Urinary bladder (tissue), 4 donors: ENCODE measurements around the gene GJA10. TPM values are rescaled to one million over a fixed set of nuclear protein-coding genes. Genes with fewer than 3 reads are reported as not detected.
"Not testable (repeated sequence)": the region's sequence is repeated elsewhere in the genome, so short reads cannot be mapped to it uniquely, and the experiment has no call there.

Experiments used
- DNase-seq: peaks from one replicate; pipeline ENCODE4 v3.0.0-alpha.2; 2015; ENCODE audit errors: extremely low spot score
- H3K27ac ChIP-seq: one replicate; pipeline ENCODE4 v1.5.1; 2013; ENCODE audit warnings: low read depth, mild to moderate bottlenecking, moderate library complexity
- H3K36me3 ChIP-seq: one replicate; pipeline ENCODE4 v1.6.1; 2013; ENCODE audit warnings: mild to moderate bottlenecking, moderate library complexity; ENCODE audit not compliant: insufficient read depth
- H3K4me1 ChIP-seq: one replicate; pipeline ENCODE4 v1.6.1; 2013; ENCODE audit warnings: mild to moderate bottlenecking, moderate library complexity; ENCODE audit not compliant: insufficient read depth
- H3K4me3 ChIP-seq: one replicate; pipeline ENCODE4 v1.5.1; 2013; ENCODE audit warnings: low read depth, low read length
- WGBS: extraction: QIAGEN DNeasy Blood & Tissue Kit; methylation state at CpG from one replicate; pipeline ENCODE4 v1.1.7; 2013; 5-methylcytosine and 5-hydroxymethylcytosine counted together
- polyA plus RNA-seq: library from polyadenylated mRNA; stranded (reverse); fragments of 200-250 nt; gene quantifications from one replicate; pipeline ENCODE4 v1.2.3, GENCODE V29; 2013
- total RNA-seq: library from RNA; depleted of rRNA; stranded (reverse); fragments of >200 nt; gene quantifications from one replicate; pipeline ENCODE4 v1.2.3, GENCODE V29; 2014
- donor health status: healthy with polysubstance abuse.
- donor health status: healthy.

The GJA10 gene
- total and polyA plus RNA-seq, 2 donors = not detected

DNA sequence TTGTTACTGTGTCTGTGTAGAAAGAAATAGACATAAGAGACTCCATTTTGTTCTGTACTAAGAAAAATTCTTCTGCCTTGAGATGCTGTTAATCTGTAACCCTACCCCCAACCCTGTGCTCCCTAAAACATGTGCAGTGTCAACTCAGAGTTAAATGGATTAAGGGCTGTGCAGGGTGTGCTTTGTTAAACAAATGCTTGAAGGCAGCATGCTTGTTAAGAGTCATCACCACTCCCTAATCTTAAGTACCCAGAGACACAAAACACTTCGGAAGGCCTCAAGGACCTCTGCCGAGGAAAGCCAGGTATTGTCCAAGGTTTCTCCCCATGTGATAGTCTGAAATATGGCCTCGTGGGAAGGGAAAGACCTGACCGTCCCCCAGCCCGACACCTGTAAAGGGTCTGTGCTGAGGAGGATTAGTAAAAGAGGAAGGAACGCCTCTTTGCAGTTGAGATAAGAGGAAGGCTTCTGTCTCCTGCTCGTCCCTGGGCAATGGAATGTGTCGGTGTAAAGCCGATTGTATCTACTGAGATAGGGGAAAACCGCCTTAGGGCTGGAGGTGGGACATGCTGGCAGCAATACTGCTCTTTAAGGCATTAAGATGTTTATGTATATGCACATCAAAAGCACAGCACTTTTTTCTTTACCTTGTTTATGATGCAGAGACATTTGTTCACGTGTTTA is 3.3 kb upstream of the GJA10 start:
- H3K4me1 ChIP-seq, DNase-seq: not testable (repeated sequence)
- 5% methylated on average over 10 of the region's 11 CpGs for WGBS

DNA sequence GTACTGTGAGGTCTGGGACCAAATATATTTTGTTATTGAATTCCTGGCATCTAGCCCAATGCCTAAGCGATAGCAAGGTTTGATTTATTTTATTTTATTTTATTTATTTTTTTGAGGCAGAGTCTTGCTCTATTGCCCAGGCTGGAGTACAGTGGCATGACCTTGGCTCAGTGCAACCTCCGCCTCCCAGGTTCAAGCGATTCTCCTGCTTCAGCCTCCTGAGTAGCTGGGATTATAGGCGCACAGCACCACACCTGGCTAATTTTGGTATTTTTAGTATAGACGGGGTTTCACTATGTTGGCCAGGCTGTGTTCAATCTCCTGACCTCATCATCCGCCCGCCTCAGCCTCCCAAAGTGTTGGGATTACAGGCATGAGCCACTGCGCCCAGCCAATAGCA is 1.7 kb upstream of the GJA10 start:
- WGBS = 90% methylated on average over 8 of the region's 8 CpGs

More for the DNA sequence above, 3.3 kb upstream of the GJA10 start:
- H3K4me3 ChIP-seq, H3K27ac ChIP-seq, H3K36me3 ChIP-seq: not testable (repeated sequence)

DNA sequence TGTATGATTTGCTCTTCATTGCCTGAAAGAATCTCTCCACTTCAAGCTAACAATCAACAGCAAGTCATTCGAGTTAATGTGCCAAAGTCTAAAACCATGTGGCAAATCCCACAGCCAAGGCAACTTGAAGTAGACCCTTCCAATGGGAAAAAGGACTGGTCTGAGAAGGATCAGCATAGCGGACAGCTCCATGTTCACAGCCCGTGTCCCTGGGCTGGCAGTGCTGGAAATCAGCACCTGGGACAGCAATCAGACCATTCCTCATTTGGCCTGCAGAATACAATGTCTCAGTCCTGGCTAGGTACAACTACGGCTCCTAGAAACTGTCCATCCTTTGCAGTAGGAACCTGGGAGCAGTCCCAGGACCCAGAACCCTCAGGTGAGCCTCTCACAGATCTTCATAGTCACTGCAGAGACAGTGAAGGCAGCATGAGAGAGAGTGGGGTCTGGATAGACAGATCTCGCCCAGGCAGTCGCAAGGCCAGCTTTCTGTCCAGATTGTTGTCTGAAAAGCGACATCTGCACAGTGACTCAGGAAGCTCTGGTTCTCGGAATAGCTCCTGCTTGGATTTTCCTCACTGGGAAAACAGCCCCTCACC is 1.1 kb downstream of the GJA10 start:
- H3K4me3 ChIP-seq = no peak overlapping the region
- H3K36me3 ChIP-seq = no peaks in the 10 kb centered on the region
- peak; percentile 47 for DNase-seq
- no peaks in the 10 kb centered on the region for H3K4me1 ChIP-seq
- 29% methylated on average over 8 of the region's 8 CpGs for WGBS
- H3K27ac ChIP-seq = no peak overlapping the region

More for the DNA sequence above, 1.7 kb upstream of the GJA10 start:
- DNase-seq, H3K27ac ChIP-seq, H3K4me1 ChIP-seq, H3K36me3 ChIP-seq, H3K4me3 ChIP-seq: not testable (repeated sequence)

GRCh38 chr6:89910001-89910901 is 16.0 kb downstream of the GJA10 start:
- 54% methylated on average over 10 of the region's 10 CpGs for WGBS
- H3K4me3 ChIP-seq, DNase-seq, H3K27ac ChIP-seq, H3K36me3 ChIP-seq, H3K4me1 ChIP-seq: not testable (repeated sequence)

- Histone ChIP-seq H3K27ac (no peak overlapping the region), H3K4me1 (no peaks in the 10 kb centered on the region), H3K36me3 (no peaks in the 10 kb centered on the region), H3K4me3 (no peak overlapping the region)
- DNase-seq = no peak
- 81% methylated on average over 1 of the region's 1 CpG for WGBS
Observed at GRCh38 chr6:89910902-89911240, 16.6 kb downstream of the GJA10 start.

DNA sequence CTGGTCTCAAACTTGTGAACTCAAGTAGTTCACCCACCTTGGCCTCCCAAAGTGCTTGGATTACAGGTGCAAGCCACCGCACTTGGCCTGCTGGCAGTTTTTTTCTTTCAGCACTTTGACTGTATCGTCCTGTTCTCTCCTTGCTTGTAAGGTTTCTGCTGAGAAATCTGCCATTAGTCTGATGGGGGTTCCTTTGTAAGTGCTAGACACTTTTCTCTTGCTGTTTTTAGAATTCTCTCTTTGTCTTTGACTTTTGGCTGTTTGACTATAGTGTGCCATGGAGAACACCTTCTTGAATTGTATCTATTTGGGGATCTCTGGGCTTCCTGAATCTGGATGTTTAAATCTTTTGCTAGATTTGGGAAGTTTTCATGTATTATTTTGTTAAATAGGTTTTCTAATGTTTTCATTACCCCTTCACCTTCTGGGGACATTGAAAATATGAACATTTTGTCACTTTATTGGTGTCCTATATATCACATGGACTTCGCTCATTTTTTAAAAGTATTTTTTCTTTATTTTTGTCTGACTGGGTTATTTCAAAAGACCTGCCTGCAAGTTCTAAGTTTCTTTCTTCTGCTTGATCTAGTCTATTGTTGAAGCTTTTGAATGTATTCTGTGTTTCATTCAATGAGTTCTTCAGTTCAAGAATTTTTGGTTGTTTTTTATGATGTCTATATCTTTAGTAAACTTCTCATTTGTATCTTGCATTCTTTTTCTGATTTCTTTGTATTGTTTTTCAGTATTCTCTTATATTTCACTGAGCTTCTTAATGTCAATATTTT is 22.1 kb downstream of the GJA10 start:
- H3K4me1 ChIP-seq = no peaks in the 10 kb centered on the region

GRCh38 chr6:89917216-89917615 is 22.9 kb downstream of the GJA10 start:
- 96% methylated on average over 4 of the region's 4 CpGs for WGBS
- Histone ChIP-seq H3K4me3 (no peak overlapping the region), H3K27ac (no peak overlapping the region), H3K36me3 (no peaks in the 10 kb centered on the region), H3K4me1 (no peaks in the 10 kb centered on the region)
- DNase-seq = no peak

More for the DNA sequence above, 22.1 kb downstream of the GJA10 start:
- Histone ChIP-seq H3K27ac (no peak overlapping the region), H3K4me3 (no peak overlapping the region), H3K36me3 (no peaks in the 10 kb centered on the region)
- 95% methylated on average over 3 of the region's 3 CpGs for whole genome bisulfite sequencing
- no peak for DNase-seq

DNA sequence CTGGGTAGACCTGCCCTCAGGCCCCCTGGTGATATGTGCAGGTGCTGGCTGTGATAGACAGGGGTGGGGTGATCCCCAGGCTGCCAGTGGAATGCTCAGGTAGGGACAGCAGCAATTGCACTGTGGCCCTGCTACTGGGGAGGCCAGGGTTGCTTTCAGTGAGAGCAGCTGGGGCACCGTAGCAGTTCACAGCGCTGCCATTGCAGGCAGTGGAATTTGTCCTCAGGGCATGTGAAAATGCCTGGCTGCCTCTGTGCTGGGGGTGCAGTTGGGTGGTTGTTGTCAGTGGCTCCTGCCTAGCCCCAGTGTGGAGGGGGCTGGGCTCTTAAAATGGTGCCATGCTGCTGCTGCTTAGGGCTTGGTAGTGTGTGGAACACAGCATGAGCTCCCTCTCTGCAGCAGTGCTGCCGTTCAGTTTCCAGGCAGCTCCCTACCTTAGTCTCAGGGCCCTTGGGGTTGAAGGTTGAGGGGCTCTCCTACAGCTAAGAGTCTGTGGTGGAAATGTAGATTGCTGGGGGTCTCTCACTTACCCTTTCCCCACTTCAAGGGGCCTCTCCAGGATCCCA is 23.6 kb downstream of the GJA10 start:
- WGBS = 59% methylated on average over 3 of the region's 3 CpGs

GRCh38 chr6:89921197-89921596 is 26.9 kb downstream of the GJA10 start:
- no peaks in the 10 kb centered on the region for H3K4me1 ChIP-seq
- no peak for DNase-seq
- 82% methylated on average over 6 of the region's 6 CpGs for WGBS
- no peaks in the 10 kb centered on the region for H3K36me3 ChIP-seq
- H3K27ac ChIP-seq = no peak overlapping the region
- no peak overlapping the region for H3K4me3 ChIP-seq

More for the DNA sequence above, 23.6 kb downstream of the GJA10 start:
- Histone ChIP-seq H3K36me3 (no peaks in the 10 kb centered on the region), H3K4me1 (no peaks in the 10 kb centered on the region), H3K4me3 (no peak overlapping the region), H3K27ac (no peak overlapping the region)
- no peak for DNase-seq

DNA sequence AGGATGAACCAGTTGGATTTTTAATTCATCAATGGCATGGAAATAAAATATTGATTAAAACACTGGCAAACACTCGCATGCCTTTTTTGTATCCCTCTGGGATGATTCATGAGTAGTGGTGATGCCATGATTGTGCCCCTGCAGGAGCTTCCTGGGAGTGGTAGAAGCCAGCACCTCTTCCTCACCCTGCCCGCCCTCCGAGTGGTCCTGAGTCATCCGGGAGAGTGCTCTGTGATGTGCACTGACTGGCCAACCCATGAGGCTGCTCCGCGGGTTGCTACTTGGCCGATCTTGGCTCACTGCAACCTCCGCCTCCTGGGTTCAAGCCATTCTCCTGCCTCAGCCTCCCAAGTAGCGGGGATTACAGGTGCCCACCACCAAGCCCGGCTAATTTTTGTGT is 27.4 kb downstream of the GJA10 start:
- WGBS = 91% methylated on average over 10 of the region's 10 CpGs
- no peaks in the 10 kb centered on the region for H3K36me3 ChIP-seq
- no peak overlapping the region for H3K4me3 ChIP-seq
- H3K27ac ChIP-seq = no peak overlapping the region
- H3K4me1 ChIP-seq = no peaks in the 10 kb centered on the region
- no peak for DNase-seq

DNA sequence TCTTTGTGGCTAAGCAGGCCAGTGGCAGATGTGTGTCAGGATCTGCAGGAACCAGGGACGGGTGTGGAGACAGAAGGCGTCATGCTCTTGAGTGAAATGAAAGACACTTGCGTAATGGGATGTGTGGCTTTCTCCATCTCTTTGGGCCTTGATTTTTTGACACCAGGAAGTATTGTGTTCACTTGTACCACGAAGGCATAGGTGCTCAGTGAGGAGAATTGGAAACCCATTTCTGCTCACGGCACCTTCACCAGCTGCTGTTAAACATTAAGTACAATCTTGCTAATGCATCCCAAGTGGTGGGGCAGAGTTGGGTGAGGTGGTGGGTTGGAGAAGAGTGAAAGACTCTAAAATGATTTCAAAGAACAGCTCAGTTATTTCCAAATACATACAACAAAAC is 30.0 kb downstream of the GJA10 start:
- DNase-seq = no peak
- H3K27ac ChIP-seq = no peak overlapping the region
- 68% methylated on average over 5 of the region's 5 CpGs for WGBS
- H3K36me3 ChIP-seq = no peaks in the 10 kb centered on the region
- H3K4me3 ChIP-seq = no peak overlapping the region
- H3K4me1 ChIP-seq = no peaks in the 10 kb centered on the region

- no peaks in the 10 kb centered on the region for H3K4me1 ChIP-seq
- no peak overlapping the region for H3K27ac ChIP-seq
- no peak for DNase-seq
- H3K36me3 ChIP-seq = no peaks in the 10 kb centered on the region
- WGBS = 82% methylated on average over 2 of the region's 2 CpGs
- no peak overlapping the region for H3K4me3 ChIP-seq
Observed at GRCh38 chr6:89925826-89926225, 31.6 kb downstream of the GJA10 start.

DNA sequence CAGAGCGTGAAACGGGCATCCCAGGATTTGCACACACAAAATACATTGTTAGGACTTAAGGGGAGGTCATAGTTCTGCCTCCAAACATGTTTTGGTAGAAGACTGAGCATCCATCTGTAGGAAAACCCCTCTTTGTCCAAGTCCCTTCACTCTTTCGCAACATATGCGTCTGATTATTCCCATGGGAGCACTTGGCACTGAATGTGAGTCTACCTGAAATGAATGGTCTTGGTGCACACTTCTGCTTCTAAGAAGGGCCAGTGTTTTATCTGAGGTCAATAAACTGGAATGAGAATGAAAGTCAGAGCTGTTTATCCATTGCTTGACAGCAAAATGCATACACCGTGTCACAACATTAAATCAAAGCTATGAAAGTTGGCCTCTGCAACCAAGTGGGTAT is 33.0 kb downstream of the GJA10 start:
- Histone ChIP-seq H3K4me3 (no peak overlapping the region), H3K4me1 (no peaks in the 10 kb centered on the region), H3K36me3 (no peaks in the 10 kb centered on the region), H3K27ac (no peak overlapping the region)
- DNase-seq = no peak
- WGBS = 92% methylated on average over 5 of the region's 5 CpGs
